Uterus (tissue), 2 donors: ENCODE data around the gene TMEM255B.

Source experiments
- CTCF ChIP-seq, 4 experiments: fragments of 200-600 bp in 2 of 4; fragments of 450-650 bp in 2 of 4; sonication (generic) in 2 of 4; IDR thresholded peaks; one replicate each; pipeline ENCODE4 v1.5.1; 2016 to 2019; ENCODE audit warnings: antibody characterized with exemption in 4 of 4, mild to moderate bottlenecking in 2 of 4, moderate library complexity in 1 of 4
- POLR2A ChIP-seq, 2 donors: fragments of 450-650 bp; IDR thresholded peaks; one replicate each; pipeline ENCODE4 v1.6.1; 2016; ENCODE audit warnings: antibody characterized with exemption in 2 of 2, mild to moderate bottlenecking in 1 of 2, moderate library complexity in 1 of 2

- TF ChIP-seq CTCF (IDR thresholded peaks at IDR 0.05) = no peak
- no peak for TF ChIP-seq POLR2A (IDR thresholded peaks at IDR 0.05)
These were observed 56.4 kb downstream of the TMEM255B start for GRCh38 chr13:113815151-113816058.
